ENCODE results near the gene FKBP6.

DNA sequence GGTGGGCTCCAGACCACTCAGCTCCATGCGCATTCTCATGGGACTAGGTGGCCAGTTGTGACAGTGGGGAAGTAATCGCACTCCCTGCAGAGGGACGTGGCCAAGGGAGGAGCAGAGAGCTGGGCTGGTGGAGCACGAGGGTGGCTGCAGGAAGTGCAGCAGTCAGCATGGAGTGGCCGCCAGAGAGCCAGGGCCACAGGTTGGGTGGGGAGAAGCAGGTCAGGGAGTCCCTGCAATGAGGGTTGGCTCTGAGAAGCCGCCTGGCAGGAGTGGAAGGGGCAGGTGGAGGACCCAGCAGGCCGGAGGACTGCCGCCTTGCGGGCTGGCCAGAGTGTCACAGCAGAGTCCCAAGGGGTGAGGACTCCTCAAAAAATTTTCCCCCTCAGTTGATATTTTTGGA, 26.2 kb downstream of the FKBP6 start:
- TF ChIP-seq CTCF (conservative IDR thresholded peaks at IDR 0.05 in 1 of 2, IDR thresholded peaks at IDR 0.05 in 1 of 2; ENCODE audit: low read depth in 1 of 2, low read length in 2 of 2) (no peak), EZH2 (IDR thresholded peaks at IDR 0.05; ENCODE audit: low read length, missing control alignments) (no peak)
